Adipocyte (in vitro differentiated cells): ENCODE data around the gene CCT7.

Experiments used
- DNase-seq: peaks from one replicate; pipeline ENCODE4 v3.0.0-alpha.2; 2015; ENCODE audit warnings: low read depth
- H3K27me3 ChIP-seq: replicated peaks from 2 replicates; pipeline ENCODE4 v1.7.0; 2013; ENCODE audit warnings: mild to moderate bottlenecking, low read length, moderate library complexity; ENCODE audit not compliant: control insufficient read depth, insufficient read depth
- H3K36me3 ChIP-seq: 2 replicates; pipeline ENCODE4 v1.7.0; 2013; ENCODE audit warnings: low read length, mild to moderate bottlenecking, moderate library complexity; ENCODE audit not compliant: control insufficient read depth, insufficient read depth, severe bottlenecking
- H3K4me1 ChIP-seq: 2 replicates; pipeline ENCODE4 v1.7.0; 2013; ENCODE audit warnings: mild to moderate bottlenecking, low read length, moderate library complexity; ENCODE audit not compliant: control insufficient read depth, insufficient read depth
- H3K4me3 ChIP-seq: 2 replicates; pipeline ENCODE4 v1.7.0; 2013; ENCODE audit warnings: mild to moderate bottlenecking, low read length, moderate library complexity
- H3K9ac ChIP-seq: 2 replicates; pipeline ENCODE4 v1.7.0; 2013; ENCODE audit warnings: mild to moderate bottlenecking, low read length, moderate library complexity
- H3K9me3 ChIP-seq: 2 replicates; pipeline ENCODE4 v1.7.0; 2013; ENCODE audit warnings: mild to moderate bottlenecking, low read length, moderate library complexity; ENCODE audit not compliant: control insufficient read depth

CCT7 gene

DNA sequence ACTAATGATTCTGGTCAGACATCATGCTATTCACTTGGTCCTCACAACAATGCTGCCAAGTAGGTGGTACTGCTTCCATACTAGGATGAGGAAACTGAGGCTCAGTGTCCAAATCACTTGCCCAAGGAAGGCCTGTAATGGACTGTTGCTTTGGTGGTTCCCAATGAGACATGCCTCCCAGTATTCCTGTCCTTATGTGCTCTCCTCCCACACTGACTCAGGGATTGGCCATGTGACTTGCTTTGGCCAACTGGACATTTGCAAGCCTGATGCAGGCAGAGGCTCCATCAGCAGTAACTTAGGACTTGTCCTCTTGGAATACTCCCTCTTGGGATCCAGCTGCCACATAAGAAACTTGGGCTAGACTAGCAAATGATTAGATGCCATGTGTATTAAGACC lies 47.1 kb downstream of the CCT7 start:
- H3K9me3 ChIP-seq: no peaks in the 10 kb centered on the region
- no peak for DNase-seq
- H3K4me1 ChIP-seq: peaks cover 3% of the 10 kb centered on the region
- no peak overlapping the region for H3K9ac ChIP-seq
- H3K27me3 ChIP-seq: peaks cover 16% of the 10 kb centered on the region
- H3K4me3 ChIP-seq: no peak overlapping the region
- H3K36me3 ChIP-seq: no peaks in the 10 kb centered on the region

DNA sequence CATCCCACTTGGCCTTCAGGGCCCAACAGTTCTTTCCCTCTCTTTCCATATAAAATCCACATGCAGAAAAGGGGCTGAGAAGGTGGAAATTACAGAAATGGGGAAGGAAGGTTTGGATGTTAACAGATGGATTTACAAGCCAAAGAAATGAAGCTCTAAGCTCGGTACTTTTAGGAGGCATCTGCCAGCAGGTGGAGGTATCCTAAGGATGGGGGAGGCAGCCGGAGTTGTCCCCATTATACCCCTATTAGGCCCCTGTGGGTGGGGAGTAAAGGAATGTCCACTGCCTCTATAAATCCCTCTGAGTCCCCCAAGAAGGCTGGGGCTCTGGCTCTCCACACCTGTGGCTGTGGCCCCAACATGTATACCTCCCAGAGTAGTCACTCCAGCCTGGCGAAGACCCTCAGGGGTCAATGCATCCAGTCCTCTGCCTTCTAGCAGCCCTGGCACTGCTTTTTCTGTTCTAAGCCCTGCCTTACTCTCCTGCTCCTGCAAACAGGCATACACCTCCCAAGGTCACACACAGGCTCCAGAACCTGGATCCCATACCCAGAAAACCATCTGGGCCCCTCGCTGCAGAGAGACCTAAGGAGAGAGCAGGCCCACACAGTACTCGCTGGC lies 48.9 kb downstream of the CCT7 start:
- Histone ChIP-seq H3K27me3 (peaks cover 22% of the 10 kb centered on the region), H3K36me3 (no peaks in the 10 kb centered on the region), H3K4me3 (peak overlapping the region; percentile 80), H3K9me3 (no peaks in the 10 kb centered on the region), H3K4me1 (peaks cover 3% of the 10 kb centered on the region), H3K9ac (no peak overlapping the region)
- no peak for DNase-seq

DNA sequence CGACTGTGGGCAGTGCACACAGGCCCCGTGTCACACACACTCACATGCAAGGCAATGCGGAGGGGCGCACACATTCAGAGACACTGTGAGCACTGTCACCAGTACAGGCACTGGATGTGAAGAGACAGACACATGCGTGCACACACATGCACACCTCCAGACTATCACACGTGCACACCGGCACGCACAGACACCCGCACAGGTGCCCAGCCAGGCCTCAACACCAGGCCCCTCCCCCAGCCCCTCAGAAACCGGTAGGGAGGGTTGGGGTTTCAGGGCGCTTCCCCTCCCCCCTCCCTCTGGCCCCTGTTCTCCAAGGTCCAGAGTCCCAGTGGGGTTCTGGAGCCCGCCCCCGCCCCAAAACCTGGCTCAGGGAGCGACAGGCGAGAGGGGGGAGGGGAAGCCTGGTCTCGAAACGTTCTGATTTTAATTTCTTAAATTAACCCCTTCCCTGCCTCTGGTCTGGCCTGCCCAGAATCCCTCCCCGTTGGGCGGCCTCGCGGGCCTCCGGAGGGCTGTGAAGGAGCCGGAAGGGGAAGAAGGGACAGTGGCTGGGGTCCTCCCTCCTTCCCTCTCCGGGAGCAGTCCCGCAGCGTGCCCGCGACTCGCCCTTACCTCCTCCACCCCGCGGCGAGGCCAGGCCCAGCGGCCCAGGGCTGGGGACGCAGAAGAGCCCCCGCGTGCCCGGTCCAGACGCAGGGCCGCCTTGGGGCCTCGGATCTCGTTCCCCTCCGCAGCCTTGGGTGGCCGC lies 49.6 kb downstream of the CCT7 start:
- Histone ChIP-seq H3K4me3 (peak overlapping the region; percentile 80), H3K27me3 (peaks cover 29% of the 10 kb centered on the region), H3K9ac (peak overlapping the region; percentile 72), H3K4me1 (peaks cover 3% of the 10 kb centered on the region), H3K9me3 (no peaks in the 10 kb centered on the region), H3K36me3 (no peaks in the 10 kb centered on the region)
- peak; percentile 24 for DNase-seq

DNA sequence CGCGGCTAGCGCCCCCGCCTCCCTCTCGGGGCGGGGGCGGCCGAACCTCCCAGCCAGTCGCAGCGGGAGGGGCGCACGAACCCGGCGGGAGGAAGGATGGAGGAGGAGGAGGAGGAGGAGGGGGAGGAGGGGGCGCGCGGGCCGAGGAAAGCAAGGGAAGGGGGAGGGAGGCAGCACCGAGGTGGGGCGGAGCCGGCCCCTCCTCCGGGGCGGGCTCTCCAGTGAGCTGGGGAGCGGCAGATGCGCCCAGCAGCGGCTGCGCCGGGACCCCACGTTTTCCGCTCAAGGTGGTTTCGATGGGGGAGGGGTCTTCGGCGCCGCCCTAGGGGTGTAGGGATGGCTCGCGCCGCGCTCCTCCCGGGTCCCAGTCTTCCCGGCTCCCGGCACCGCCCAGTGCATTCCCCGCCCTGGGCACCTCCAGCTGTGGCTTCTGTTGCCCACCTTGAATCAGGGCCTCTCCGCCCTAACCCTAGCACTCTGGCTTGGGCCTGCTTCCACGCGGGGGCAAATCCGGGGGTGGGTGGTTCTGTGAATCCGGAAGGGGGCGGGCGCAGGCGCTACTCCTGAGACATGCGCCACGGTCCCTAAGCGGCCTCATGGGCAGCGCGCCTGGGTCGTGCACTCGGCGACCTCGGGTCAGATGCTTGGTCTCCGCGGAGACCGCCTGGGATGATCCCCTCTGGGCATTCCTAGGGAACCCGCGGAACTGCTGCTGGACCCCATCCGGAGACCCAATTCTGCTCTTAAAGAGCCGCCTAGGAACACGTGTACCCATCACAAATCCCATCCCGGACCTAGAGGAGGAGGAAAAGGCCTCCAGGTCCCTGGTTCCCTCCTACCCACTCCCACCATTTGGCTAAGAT lies 50.4 kb downstream of the CCT7 start, which contains the start of gene FBXO41:
Gene FBXO41, minus strand, starts transcription at position 183 of the 863 bp plus-strand sequence. CDS start 14,848 bp downstream, outside the sequence.
- H3K36me3 ChIP-seq: no peaks in the 10 kb centered on the region
- peak within 1 kb of the TSS; percentile 72 for H3K9ac ChIP-seq
- DNase-seq: peak; percentile 65
- H3K4me3 ChIP-seq: peak within 1 kb of the TSS; percentile 80
- peaks cover 3% of the 10 kb centered on the region for H3K4me1 ChIP-seq
- H3K27me3 ChIP-seq: peaks cover 34% of the 10 kb centered on the region
- no peaks in the 10 kb centered on the region for H3K9me3 ChIP-seq

DNA sequence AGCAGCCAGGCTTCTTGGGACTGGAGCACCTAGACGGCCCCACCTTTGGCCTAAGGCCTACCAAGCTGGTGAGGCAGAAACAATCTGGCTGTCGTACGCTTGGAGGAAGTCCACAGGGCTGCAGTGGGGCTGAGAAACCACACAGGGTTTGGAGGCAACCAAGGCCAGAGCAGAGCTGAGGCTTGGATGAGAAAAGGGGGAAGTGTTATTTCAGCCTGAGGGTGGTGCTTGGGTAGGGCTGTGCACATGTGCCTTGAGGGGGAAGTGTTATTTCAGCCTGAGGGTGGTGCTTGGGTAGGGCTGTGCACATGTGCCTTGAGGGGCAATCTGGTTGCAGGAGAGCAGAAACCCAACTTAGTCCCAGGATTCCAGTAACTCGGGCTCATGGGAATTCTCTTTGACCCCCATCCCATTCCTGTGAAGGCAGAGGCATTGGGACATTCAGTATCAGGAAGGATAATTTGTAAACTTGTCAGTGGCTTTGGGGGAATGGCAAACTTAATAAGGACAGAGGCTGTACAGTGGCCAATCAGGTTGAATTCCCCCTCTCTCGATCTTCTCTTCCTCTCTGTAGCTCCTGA lies 51.1 kb downstream of the CCT7 start:
- Histone ChIP-seq H3K4me3 (peak overlapping the region; percentile 80), H3K9ac (no peak overlapping the region), H3K9me3 (no peaks in the 10 kb centered on the region), H3K27me3 (peaks cover 41% of the 10 kb centered on the region), H3K36me3 (no peaks in the 10 kb centered on the region), H3K4me1 (peaks cover 3% of the 10 kb centered on the region)
- no peak for DNase-seq

DNA sequence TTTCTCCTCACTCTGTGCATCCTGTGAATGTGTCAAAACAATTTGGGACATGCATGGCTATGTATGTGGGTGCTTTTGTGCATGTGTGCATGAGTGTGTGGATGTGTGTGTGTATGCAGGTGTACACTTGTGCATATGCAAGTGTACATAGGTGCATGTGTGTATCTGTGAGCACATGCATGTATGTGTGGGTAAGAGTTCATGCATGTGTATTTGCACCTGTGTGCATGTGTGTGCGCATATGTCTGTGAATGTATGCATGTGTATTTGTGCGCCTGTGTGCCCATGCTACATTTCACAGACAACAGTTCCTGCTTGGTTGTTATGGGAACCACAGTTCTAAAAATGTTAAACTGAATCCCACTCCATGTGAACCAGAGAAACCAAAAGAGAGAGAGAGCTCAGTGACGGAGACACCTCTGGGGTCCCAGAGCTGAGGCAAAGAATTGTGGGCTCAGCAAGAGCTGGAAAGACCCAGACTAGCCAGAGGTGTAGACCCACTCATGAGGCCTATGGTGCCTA lies 52.1 kb downstream of the CCT7 start:
- Histone ChIP-seq H3K9ac (no peak overlapping the region), H3K4me3 (no peak overlapping the region), H3K27me3 (peaks cover 51% of the 10 kb centered on the region), H3K9me3 (no peaks in the 10 kb centered on the region), H3K36me3 (no peaks in the 10 kb centered on the region), H3K4me1 (peaks cover 4% of the 10 kb centered on the region)
- no peak for DNase-seq

DNA sequence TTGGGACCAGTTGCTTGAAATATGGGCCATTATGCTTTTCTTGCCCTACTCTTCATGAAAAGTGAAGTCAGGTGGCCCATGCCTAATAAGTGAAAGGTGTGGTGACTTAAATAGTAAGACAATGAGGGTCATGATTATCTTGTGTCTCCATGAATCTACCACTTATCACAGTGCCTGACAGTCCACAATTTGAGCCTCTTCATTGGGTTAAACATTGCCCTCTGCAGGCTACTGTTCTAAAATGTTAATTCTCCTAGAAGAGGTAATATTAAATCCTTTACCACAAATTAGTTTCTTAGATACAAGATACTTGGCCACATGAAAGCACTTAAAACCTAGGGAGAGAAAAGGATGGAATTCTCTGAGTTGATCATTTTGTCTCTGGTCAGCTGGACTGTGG lies 55.2 kb downstream of the CCT7 start:
- Histone ChIP-seq H3K4me1 (peaks cover 13% of the 10 kb centered on the region), H3K9me3 (peaks cover 2% of the 10 kb centered on the region), H3K27me3 (peaks cover 80% of the 10 kb centered on the region), H3K4me3 (no peak overlapping the region), H3K9ac (no peak overlapping the region), H3K36me3 (no peaks in the 10 kb centered on the region)
- no peak for DNase-seq

DNA sequence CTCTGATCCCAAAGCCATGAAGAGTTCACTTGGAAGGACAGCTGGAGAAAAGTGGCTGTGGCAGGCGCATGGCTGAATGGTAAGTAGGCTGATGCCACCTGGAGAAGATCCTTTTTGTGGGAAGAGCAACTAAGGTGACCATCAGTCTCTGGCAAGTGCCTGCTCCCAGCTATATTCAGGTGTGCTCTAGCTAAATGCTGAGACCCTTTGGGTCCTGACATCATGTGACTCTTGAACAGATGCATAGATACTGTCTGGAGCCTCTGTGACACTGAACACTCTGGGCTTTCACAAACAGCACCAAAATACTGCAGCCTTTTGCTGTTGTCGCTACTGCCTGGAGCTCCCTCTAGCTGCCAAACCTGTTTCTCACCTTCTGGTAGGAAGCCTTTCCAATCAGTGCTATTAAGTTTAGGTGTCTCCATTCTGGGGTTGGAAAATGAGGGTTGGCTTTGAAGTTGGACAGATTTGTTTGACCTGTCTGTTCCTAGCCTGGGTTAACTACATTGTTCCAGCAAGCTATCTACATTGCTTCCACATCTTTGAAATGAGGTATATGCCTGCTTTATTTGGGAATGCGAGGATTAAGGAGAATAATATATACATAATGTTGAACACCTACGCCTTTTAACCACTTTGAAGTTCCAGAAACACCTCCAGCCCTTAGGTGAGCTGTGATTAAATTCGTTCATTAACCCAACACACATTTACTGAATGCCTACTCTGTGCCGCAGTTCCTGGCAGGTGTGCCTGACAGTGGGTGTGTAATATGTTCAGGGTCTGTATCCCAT lies 56.1 kb downstream of the CCT7 start:
- Histone ChIP-seq H3K4me3 (no peak overlapping the region), H3K36me3 (no peaks in the 10 kb centered on the region), H3K9me3 (peaks cover 3% of the 10 kb centered on the region), H3K27me3 (peaks cover 87% of the 10 kb centered on the region), H3K9ac (no peak overlapping the region), H3K4me1 (peaks cover 10% of the 10 kb centered on the region)
- DNase-seq: peak; percentile 43

DNA sequence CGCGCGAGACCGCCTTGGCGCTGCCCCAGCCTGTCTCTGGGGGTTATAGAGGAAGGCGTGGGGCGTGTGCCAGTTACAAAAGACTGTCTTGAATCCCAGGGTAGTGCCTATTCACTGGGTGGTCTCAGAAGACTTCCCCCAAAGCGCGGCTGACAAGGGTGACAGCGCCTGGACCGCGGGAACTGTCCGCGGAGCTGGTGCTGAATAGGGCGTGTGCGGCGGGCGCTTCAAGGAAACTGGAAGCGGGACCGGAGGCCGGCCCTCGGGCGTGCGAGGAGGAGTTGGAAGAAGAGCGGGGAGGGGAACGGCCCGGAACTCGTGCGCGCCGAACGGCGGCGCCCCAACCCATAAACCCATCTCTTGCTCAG lies 57.0 kb downstream of the CCT7 start:
- no peak overlapping the region for H3K9ac ChIP-seq
- H3K4me1 ChIP-seq: peaks cover 10% of the 10 kb centered on the region
- H3K36me3 ChIP-seq: no peaks in the 10 kb centered on the region
- H3K4me3 ChIP-seq: peak overlapping the region; percentile 58
- DNase-seq: peak; percentile 73
- peaks cover 87% of the 10 kb centered on the region for H3K27me3 ChIP-seq
- peaks cover 3% of the 10 kb centered on the region for H3K9me3 ChIP-seq

DNA sequence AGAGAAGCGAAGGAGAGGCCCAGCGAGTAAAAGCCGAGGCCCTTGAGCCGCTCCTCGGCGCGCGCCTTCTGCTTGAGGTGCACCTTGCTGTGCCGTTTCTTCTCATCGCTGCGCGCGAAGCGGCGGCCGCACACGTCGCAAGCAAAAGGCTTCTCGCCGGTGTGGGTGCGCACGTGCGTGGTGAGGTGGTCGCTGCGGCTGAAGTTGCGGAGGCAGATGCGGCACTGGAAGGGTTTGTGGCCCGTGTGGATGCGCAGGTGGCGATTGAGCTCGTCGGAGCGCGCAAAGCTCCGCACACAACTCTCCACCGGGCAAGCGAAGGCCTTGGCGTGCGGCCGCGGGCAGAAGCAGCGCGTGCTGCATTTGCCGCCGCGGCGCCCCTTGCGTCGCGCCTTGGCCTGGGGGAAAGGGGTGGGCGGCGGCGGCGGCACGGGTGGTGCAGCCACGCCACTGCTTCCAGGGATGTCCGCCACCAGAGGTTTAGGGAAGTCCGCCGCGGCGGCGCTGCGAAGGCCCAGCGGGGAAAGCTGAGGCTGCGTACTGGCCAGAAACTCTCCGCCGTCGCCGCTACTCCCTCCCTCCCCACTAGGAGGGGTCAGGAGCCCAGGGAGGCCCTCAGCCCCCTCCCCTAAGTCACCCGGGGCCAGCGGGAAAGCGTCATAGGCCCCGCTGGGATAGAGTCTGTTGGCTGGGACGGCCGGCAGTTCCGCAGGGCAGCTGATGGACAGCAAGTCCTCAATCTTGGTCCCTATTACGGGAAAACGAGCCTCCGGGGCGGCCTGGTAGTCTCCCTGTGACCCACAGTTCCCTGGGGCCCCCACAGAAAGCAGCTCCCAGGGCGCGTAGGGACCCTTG lies 57.6 kb downstream of the CCT7 start:
- peak; percentile 6 for DNase-seq
- Histone ChIP-seq H3K4me1 (peaks cover 10% of the 10 kb centered on the region), H3K9ac (no peak overlapping the region), H3K36me3 (no peaks in the 10 kb centered on the region), H3K9me3 (peaks cover 3% of the 10 kb centered on the region), H3K4me3 (peak overlapping the region; percentile 58), H3K27me3 (peaks cover 88% of the 10 kb centered on the region)
